AG09319 (cell line): ENCODE data around the gene CCDC9B.

Experiments used
- DNase-seq: peaks from one replicate; pipeline ENCODE4 v3.0.0-alpha.2; 2010; ENCODE audit warnings: low read depth; ENCODE audit errors: extremely low read depth
- CTCF ChIP-seq: IDR thresholded peaks from 2 replicates; pipeline ENCODE4 v1.5.1; 2011; ENCODE audit warnings: low read depth, mild to moderate bottlenecking, inconsistent platforms, low read length, moderate library complexity

CCDC9B gene

GRCh38 chr15:40347559-40348473, 7.1 kb upstream of the CCDC9B start:
- no peak for DNase-seq
- no peak for TF ChIP-seq CTCF

- no peak for DNase-seq
- TF ChIP-seq CTCF, result no peak
Observed at GRCh38 chr15:40346579-40347558, 6.1 kb upstream of the CCDC9B start.

GRCh38 chr15:40345867-40346578, 5.3 kb upstream of the CCDC9B start:
- TF ChIP-seq CTCF, result no peak
- no peak for DNase-seq

- TF ChIP-seq CTCF, result no peak
- DNase-seq, result no peak
Observed at GRCh38 chr15:40345225-40345866, 4.6 kb upstream of the CCDC9B start.

GRCh38 chr15:40344631-40345120, 3.9 kb upstream of the CCDC9B start:
- no peak for DNase-seq
- TF ChIP-seq CTCF, result peak; percentile 78

- no peak for TF ChIP-seq CTCF
- no peak for DNase-seq
Observed at GRCh38 chr15:40344217-40344616, 3.5 kb upstream of the CCDC9B start.
